ENCODE data around the gene CALR.

CALR gene

GRCh38 chr19:12952488-12953137, 14.2 kb downstream of the CALR start:
- peak; percentile 17; the same call in 1 of the 2 replicates for TF ChIP-seq ZNF341 (tag by site-specific recombination; IDR thresholded peaks at IDR 0.05; ENCODE audit: low read depth)
- TF ChIP-seq IKZF3 (tag by site-specific recombination; IDR thresholded peaks at IDR 0.05), result 0 out of 2 replicates have a peak, but pooled peaks have one; percentile 22
- no peak for TF ChIP-seq ZNF529 (tag by site-specific recombination; IDR thresholded peaks at IDR 0.05; ENCODE audit: insufficient replicate concordance)
- TF ChIP-seq ZNF600 (tag by site-specific recombination; IDR thresholded peaks at IDR 0.05), result peak; percentile 63
- no peak for TF ChIP-seq ZNF513 (tag by site-specific recombination; IDR thresholded peaks at IDR 0.05)
- peak; percentile 87 for TF ChIP-seq ZIC2 (tag by site-specific recombination; IDR thresholded peaks at IDR 0.05)
- no peak for TF ChIP-seq TRIM28 (IDR thresholded peaks at IDR 0.05; ENCODE audit: borderline replicate concordance, low read length)
- peak; percentile 79 for TF ChIP-seq GLIS1 (tag by site-specific recombination; IDR thresholded peaks at IDR 0.05)
- peak; percentile 77 for TF ChIP-seq OSR2 (tag by site-specific recombination; IDR thresholded peaks at IDR 0.05)
- peak; percentile 31 for TF ChIP-seq PATZ1 (tag by site-specific recombination; IDR thresholded peaks at IDR 0.05)
- TF ChIP-seq ZBTB20 (tag by site-specific recombination; IDR thresholded peaks at IDR 0.05), result peak; percentile 48
- no peak for TF ChIP-seq ZSCAN5A (tag by site-specific recombination; IDR thresholded peaks at IDR 0.05)
- TF ChIP-seq ZNF10 (tag by site-specific recombination; IDR thresholded peaks at IDR 0.05), result 0 out of 2 replicates have a peak, but pooled peaks have one; percentile 8
- 0 out of 2 replicates have a peak, but pooled peaks have one; percentile 23 for TF ChIP-seq KLF17 (tag by site-specific recombination; IDR thresholded peaks at IDR 0.05)
- TF ChIP-seq ZNF785 (tag by site-specific recombination; IDR thresholded peaks at IDR 0.05), result no peak
- TF ChIP-seq ZNF654 (tag by site-specific recombination; IDR thresholded peaks at IDR 0.05; ENCODE audit: low read depth), result no peak
- Histone ChIP-seq H3K4me1 (ENCODE audit: control insufficient read depth, insufficient read depth, low read length) (peaks cover 10% of the 10 kb centered on the region), H3K9me3 (ENCODE audit: control insufficient read depth, insufficient read depth, low read depth, low read length) (no peaks in the 10 kb centered on the region), H3K36me3 (ENCODE audit: control insufficient read depth in 2 of 2, insufficient read depth in 1 of 2, low read length in 2 of 2) (peaks cover 40 to 73% of the 10 kb centered on the region in 2 experiments), H3K4me3 (ENCODE audit: low read depth, low read length) (no peak overlapping the region), H3K27ac (ENCODE audit: extremely low read depth, low read depth, low read length) (peak overlapping the region; percentile 33; the same call in 1 of the 2 replicates)
- POLR2A ChIA-PET, result interaction anchor here (0.5 to 4.9 kb wide), 8 partner anchors 10 to 200 kb away, joined by 3 to 21 read pairs (median 3); partner anchors contain the start of genes CALR, FARSA and SYCE2
- CTCF ChIA-PET, result interaction anchor here (0.6 to 5.5 kb wide), 3 partner anchors 14 to 400 kb away, joined by 3 to 48 read pairs (median 4); no protein-coding TSS in a partner anchor

GRCh38 chr19:12953138-12953798, 14.9 kb downstream of the CALR start:
- POLR2A ChIA-PET, result interaction anchor here (0.6 to 4.9 kb wide), 6 partner anchors 12 to 199 kb away, joined by 3 to 21 read pairs (median 4); partner anchors contain the start of genes CALR, FARSA and SYCE2
- CTCF ChIA-PET, result interaction anchor here (0.7 to 5.5 kb wide), 2 partner anchors 13 to 16 kb away, joined by 4 to 48 read pairs; no protein-coding TSS in a partner anchor
- peak; percentile 8; the same call in 1 of the 2 replicates for TF ChIP-seq HIC1 (tag by site-specific recombination; IDR thresholded peaks at IDR 0.05)
- TF ChIP-seq ZXDB (tag by site-specific recombination; IDR thresholded peaks at IDR 0.05), result 0 out of 2 replicates have a peak, but pooled peaks have one; percentile 9
- TF ChIP-seq ZFP69B (tag by site-specific recombination; IDR thresholded peaks at IDR 0.05), result 0 out of 2 replicates have a peak, but pooled peaks have one; percentile 29
- TF ChIP-seq ZNF580 (tag by site-specific recombination; IDR thresholded peaks at IDR 0.05), result no peak
- peak; percentile 92 for TF ChIP-seq ZNF692 (tag by site-specific recombination; IDR thresholded peaks at IDR 0.05)
- no peak for TF ChIP-seq RBAK (tag by site-specific recombination; IDR thresholded peaks at IDR 0.05)
- H3K36me3 ChIP-seq (ENCODE audit: control insufficient read depth in 2 of 2, insufficient read depth in 1 of 2, low read length in 2 of 2), result peaks cover 34 to 66% of the 10 kb centered on the region in 2 experiments
- H3K27ac ChIP-seq (ENCODE audit: extremely low read depth, low read depth, low read length), result peak overlapping the region; percentile 59; the same call in 1 of the 2 replicates
- H3K4me3 ChIP-seq (ENCODE audit: low read depth, low read length), result no peak overlapping the region
- H3K9me3 ChIP-seq (ENCODE audit: control insufficient read depth, insufficient read depth, low read depth, low read length), result no peaks in the 10 kb centered on the region
- peaks cover 10% of the 10 kb centered on the region for H3K4me1 ChIP-seq (ENCODE audit: control insufficient read depth, insufficient read depth, low read length)
